HG02610 (cell line): ENCODE results near the gene CRTAC1.

ENCODE experiments used
- ATAC-seq: cut with Tn5 transposase; IDR thresholded peaks from one replicate; pipeline ENCODE4 v1.9.1; 2021; ENCODE audit warnings: mild to moderate bottlenecking, moderate library complexity; ENCODE audit not compliant: unreplicated experiment

CRTAC1 gene, protein sequence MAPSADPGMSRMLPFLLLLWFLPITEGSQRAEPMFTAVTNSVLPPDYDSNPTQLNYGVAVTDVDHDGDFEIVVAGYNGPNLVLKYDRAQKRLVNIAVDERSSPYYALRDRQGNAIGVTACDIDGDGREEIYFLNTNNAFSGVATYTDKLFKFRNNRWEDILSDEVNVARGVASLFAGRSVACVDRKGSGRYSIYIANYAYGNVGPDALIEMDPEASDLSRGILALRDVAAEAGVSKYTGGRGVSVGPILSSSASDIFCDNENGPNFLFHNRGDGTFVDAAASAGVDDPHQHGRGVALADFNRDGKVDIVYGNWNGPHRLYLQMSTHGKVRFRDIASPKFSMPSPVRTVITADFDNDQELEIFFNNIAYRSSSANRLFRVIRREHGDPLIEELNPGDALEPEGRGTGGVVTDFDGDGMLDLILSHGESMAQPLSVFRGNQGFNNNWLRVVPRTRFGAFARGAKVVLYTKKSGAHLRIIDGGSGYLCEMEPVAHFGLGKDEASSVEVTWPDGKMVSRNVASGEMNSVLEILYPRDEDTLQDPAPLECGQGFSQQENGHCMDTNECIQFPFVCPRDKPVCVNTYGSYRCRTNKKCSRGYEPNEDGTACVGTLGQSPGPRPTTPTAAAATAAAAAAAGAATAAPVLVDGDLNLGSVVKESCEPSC

GRCh38 chr10:98030093-98030821, at the start of gene CRTAC1:
Gene CRTAC1, minus strand, starts transcription at chr10:98030621. Its CDS starts 149 bp downstream, at chr10:98030472.
- ATAC-seq: no peak

GRCh38 chr10:98078774-98079173, 48.4 kb upstream of the CRTAC1 start:
- no peak for ATAC-seq

- ATAC-seq: no peak
Observed at GRCh38 chr10:98077223-98077622, 46.8 kb upstream of the CRTAC1 start.

- no peak for ATAC-seq
Observed at GRCh38 chr10:98076086-98076485, 45.7 kb upstream of the CRTAC1 start.

DNA sequence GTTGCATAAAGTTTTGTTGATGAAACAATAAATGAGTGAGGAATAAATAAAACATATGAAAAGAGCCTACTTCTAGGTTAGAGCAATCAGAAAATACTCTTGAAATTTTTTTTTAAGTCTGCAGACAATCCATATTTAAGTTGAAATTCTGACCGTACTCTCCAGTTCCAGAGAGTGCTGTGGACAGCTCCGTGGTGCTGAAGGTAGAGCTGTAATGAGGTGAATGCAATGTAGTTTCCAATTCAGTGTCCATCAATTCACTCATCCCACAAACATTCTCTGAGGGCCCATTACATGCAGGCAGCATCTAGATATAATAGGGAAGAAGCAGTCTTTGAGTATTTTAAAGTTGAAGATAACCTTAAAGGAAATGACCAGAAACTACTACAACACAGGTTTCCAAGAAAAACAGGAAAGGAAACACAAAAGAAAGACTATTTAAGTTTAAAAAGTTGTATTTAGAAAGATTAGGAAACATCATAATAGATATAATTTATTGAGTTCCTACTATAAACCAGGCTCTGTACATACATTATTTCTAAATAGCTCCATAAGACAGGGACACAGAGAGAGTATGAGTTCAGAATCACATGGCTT, 44.0 kb upstream of the CRTAC1 start:
- ATAC-seq: no peak

GRCh38 chr10:98067165-98067564, 36.7 kb upstream of the CRTAC1 start:
- no peak for ATAC-seq

- ATAC-seq: no peak
Observed at GRCh38 chr10:98063740-98064027, 33.3 kb upstream of the CRTAC1 start.

- ATAC-seq: no peak
Observed at GRCh38 chr10:98062424-98062823, 32.0 kb upstream of the CRTAC1 start.

GRCh38 chr10:98060079-98060478, 29.7 kb upstream of the CRTAC1 start:
- no peak for ATAC-seq

DNA sequence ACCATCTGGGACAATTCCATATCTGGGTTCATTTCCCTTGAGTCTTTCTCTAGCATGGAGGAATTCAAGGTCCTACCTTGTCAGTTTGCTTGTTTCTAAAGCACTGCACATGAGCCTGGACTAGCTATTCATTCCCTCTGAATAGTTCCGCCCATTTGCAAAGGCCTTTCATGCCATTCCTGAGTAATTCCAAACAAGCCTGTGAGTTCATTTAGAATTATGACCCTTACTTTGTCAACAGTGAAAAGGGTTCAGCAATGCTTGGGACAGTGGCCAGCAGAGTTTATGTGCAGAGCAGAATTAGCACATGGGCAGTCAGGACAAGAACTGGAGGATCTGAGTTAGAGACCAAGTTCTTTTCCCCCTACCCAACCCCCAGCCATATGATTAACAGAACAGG, 27.9 kb upstream of the CRTAC1 start:
- ATAC-seq: no peak

DNA sequence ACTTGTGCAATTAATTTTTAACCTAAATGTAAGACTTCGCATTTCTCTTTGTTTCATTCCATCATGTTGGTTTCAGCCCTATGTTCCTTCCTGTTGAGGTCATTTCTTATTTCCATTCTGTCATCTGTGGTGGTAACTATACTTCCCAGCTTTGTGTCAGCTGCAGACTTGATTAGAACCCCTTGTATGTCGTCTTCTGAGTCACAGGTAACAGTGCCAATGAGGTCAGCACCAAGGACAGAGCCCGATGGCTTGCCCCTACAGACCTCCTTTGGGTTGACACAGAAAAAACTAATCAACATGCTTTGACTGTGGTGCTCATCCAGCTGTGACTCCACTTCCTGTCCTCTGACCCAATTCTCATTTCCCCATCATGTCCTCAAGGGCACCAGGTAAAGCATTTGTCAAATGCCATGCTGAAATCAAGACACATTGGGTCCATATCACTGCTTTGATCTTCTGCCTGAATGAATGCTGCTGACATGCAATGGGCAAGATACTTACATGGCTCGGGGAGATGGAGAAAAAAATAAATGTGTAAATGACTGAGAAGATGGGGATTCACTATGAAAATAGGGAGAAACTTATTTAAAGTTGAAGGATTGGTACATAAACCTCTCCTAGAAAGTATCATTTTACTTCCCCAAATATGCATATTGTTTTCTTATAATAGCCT, 25.6 kb upstream of the CRTAC1 start:
- ATAC-seq: no peak

- ATAC-seq: no peak
Observed at GRCh38 chr10:98047009-98047741, 16.8 kb upstream of the CRTAC1 start.

DNA sequence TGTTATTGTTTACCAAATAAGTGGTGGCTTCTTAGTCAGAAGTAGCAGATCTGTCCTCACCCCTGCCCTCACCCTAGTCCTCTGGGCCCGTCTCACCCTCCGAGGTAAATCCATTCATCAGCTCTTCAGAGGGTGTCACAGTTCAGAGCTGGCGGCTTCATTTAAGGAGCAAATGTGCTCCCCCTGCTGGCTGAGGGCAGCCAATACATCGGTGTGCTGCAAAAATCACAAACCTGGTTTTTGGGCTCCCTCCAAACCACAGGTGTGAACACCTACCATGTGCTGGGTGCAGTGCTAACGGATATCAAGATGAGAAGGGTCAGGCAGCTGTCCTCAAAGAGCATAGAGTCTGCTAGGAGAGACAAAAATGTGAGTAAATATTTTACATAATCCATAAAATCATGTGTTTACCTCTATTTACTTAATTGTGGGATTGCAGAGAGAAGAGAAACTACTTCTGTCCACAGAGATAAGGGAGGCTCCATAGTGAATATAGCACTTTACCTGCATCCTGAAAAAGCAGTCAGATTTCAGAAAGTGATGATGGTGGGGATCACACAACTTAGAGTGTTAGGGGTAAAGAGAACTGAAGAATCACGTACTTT, 15.5 kb upstream of the CRTAC1 start:
- ATAC-seq: no peak

- ATAC-seq: no peak
Observed at GRCh38 chr10:98041352-98042043, 11.1 kb upstream of the CRTAC1 start.

- ATAC-seq: no peak
Observed at GRCh38 chr10:98039690-98040381, 9.4 kb upstream of the CRTAC1 start.

GRCh38 chr10:98038288-98038687, 7.9 kb upstream of the CRTAC1 start:
- ATAC-seq: no peak

DNA sequence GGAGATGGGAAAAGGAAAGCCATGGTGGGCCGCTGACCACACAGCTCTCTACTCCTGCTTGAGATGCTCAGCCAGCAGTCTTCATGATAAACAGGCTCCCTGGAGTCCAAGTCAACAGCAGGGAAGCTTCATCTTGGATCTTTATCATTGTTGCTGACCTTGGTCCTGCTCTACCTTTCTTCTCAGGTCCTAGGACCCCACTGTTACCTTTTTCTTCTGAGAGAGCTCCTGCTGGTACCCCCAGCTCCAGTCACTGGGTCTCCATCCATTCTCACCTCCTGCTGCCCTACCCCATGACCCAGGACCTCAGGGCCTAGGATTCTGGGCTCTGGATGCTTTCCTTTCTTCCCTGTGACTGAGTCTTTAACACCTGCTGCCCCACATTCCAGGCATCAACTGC, 5.2 kb upstream of the CRTAC1 start:
- no peak for ATAC-seq

- no peak for ATAC-seq
Observed at GRCh38 chr10:98033515-98033914, 3.1 kb upstream of the CRTAC1 start.

GRCh38 chr10:98031440-98031839, 1.0 kb upstream of the CRTAC1 start:
- ATAC-seq: no peak
